Epidermal melanocyte (primary cell): Measurements from ENCODE around the gene SRD5A1.
A peak's percentile ranks its signal among the peaks of the same experiment; 100 is the strongest.

Experiments
- DNase-seq: peaks from one replicate; pipeline ENCODE4 v3.0.0; 2011; ENCODE audit warnings: low spot score; ENCODE audit not compliant: insufficient read length

The SRD5A1 gene

GRCh38 chr5:6604341-6604740, 28.9 kb upstream of the SRD5A1 start:
- no peak for DNase-seq

- DNase-seq = no peak
These were observed 28.3 kb upstream of the SRD5A1 start for GRCh38 chr5:6604946-6605345.

GRCh38 chr5:6606884-6607558, 26.2 kb upstream of the SRD5A1 start:
- peak; percentile 37 for DNase-seq

- DNase-seq = no peak
These were observed 25.7 kb upstream of the SRD5A1 start for GRCh38 chr5:6607559-6607936.

GRCh38 chr5:6608016-6608415, 25.2 kb upstream of the SRD5A1 start:
- DNase-seq = no peak

GRCh38 chr5:6611334-6612256, 21.6 kb upstream of the SRD5A1 start:
- no peak for DNase-seq

- DNase-seq = no peak
These were observed 18.0 kb upstream of the SRD5A1 start for GRCh38 chr5:6615034-6615815.

GRCh38 chr5:6616632-6617031, 16.6 kb upstream of the SRD5A1 start:
- no peak for DNase-seq

- no peak for DNase-seq
These were observed 10.0 kb upstream of the SRD5A1 start for GRCh38 chr5:6623228-6623627.

- no peak for DNase-seq
These were observed 9.3 kb upstream of the SRD5A1 start for GRCh38 chr5:6623941-6624340.

- no peak for DNase-seq
These were observed 6.7 kb upstream of the SRD5A1 start for GRCh38 chr5:6626508-6626907.

GRCh38 chr5:6631441-6631840, 1.8 kb upstream of the SRD5A1 start:
- no peak for DNase-seq

- DNase-seq = no peak
These were observed 834 bp upstream of the SRD5A1 start for GRCh38 chr5:6632324-6632887.

- DNase-seq = no peak
These were observed 417 bp downstream of the SRD5A1 start for GRCh38 chr5:6633469-6634245.

GRCh38 chr5:6634306-6634705, 1.1 kb downstream of the SRD5A1 start:
- no peak for DNase-seq

GRCh38 chr5:6634788-6635430, 1.7 kb downstream of the SRD5A1 start:
- no peak for DNase-seq

GRCh38 chr5:6636293-6636692, 3.1 kb downstream of the SRD5A1 start:
- no peak for DNase-seq

- no peak for DNase-seq
These were observed 3.8 kb downstream of the SRD5A1 start for GRCh38 chr5:6637022-6637421.

GRCh38 chr5:6637590-6637989, 4.3 kb downstream of the SRD5A1 start:
- no peak for DNase-seq

- DNase-seq = no peak
These were observed 5.0 kb downstream of the SRD5A1 start for GRCh38 chr5:6638236-6638635.
